H9 (cell line): ENCODE measurements around the gene ARFGAP2. TPM values are rescaled to one million over a fixed set of nuclear protein-coding genes. Genes with fewer than 3 reads are reported as not detected.

Source experiments
- DNase-seq: peaks from one replicate; pipeline ENCODE4 v3.0.0-alpha.2; 2017
- H2AFZ ChIP-seq: one replicate; pipeline ENCODE4 v1.6.1; 2013; ENCODE audit warnings: mild to moderate bottlenecking, low read length, control low read depth, moderate library complexity
- H2AK5ac ChIP-seq: 2 replicates; pipeline ENCODE4 v1.6.1; 2013; ENCODE audit warnings: low read length, control low read depth, mixed read lengths; ENCODE audit not compliant: insufficient read length
- H2BK120ac ChIP-seq: one replicate; pipeline ENCODE4 v1.6.1; 2013; ENCODE audit warnings: low read depth, mild to moderate bottlenecking, low read length, control low read depth, inconsistent platforms; ENCODE audit not compliant: poor library complexity, severe bottlenecking
- H2BK12ac ChIP-seq: 2 replicates; pipeline ENCODE4 v1.6.1; 2013; ENCODE audit warnings: low read length, control low read depth, mixed read lengths, low read depth; ENCODE audit not compliant: insufficient read length
- H2BK15ac ChIP-seq: 2 replicates; pipeline ENCODE4 v1.6.1; 2013; ENCODE audit warnings: low read depth, low read length, control low read depth
- H2BK20ac ChIP-seq: one replicate; pipeline ENCODE4 v1.6.1; 2013; ENCODE audit warnings: low read depth, mild to moderate bottlenecking, low read length, control low read depth, inconsistent platforms; ENCODE audit not compliant: poor library complexity, severe bottlenecking
- H2BK5ac ChIP-seq: 2 replicates; pipeline ENCODE4 v1.6.1; 2013; ENCODE audit warnings: low read length, control low read depth, mixed read lengths; ENCODE audit not compliant: insufficient read length
- H3K14ac ChIP-seq: 2 replicates; pipeline ENCODE4 v1.6.1; 2013; ENCODE audit warnings: low read length, control low read depth; ENCODE audit not compliant: insufficient read depth
- H3K18ac ChIP-seq: 2 replicates; pipeline ENCODE4 v1.6.1; 2013; ENCODE audit warnings: low read depth, mild to moderate bottlenecking, mixed read lengths, low read length, control low read depth; ENCODE audit not compliant: insufficient read length
- H3K23ac ChIP-seq: 2 replicates; pipeline ENCODE4 v1.6.1; 2013; ENCODE audit warnings: low read length, control low read depth, mixed read lengths, low read depth; ENCODE audit not compliant: insufficient read length
- H3K23me2 ChIP-seq: 2 replicates; pipeline ENCODE4 v1.6.1; 2013; ENCODE audit warnings: low read depth, mild to moderate bottlenecking, mixed read lengths, low read length, control low read depth; ENCODE audit not compliant: insufficient read length, poor library complexity, severe bottlenecking
- H3K27ac ChIP-seq: 2 replicates; pipeline ENCODE4 v1.5.1; 2013; ENCODE audit warnings: low read length, control low read depth, mixed read lengths, low read depth; ENCODE audit not compliant: insufficient read length
- H3K27me3 ChIP-seq: 2 replicates; pipeline ENCODE4 v1.6.1; 2013; ENCODE audit warnings: low read length, control low read depth, inconsistent platforms; ENCODE audit not compliant: insufficient read depth
- H3K4ac ChIP-seq: 2 replicates; pipeline ENCODE4 v1.6.1; 2013; ENCODE audit warnings: low read depth, mild to moderate bottlenecking, control low read depth, inconsistent platforms, low read length, moderate library complexity
- H3K4me1 ChIP-seq: 2 replicates; pipeline ENCODE4 v1.6.1; 2013; ENCODE audit warnings: low read length, control low read depth, inconsistent platforms; ENCODE audit not compliant: insufficient read depth
- H3K4me2 ChIP-seq: 2 replicates; pipeline ENCODE4 v1.6.1; 2013; ENCODE audit warnings: low read length, control low read depth, mixed read lengths; ENCODE audit not compliant: insufficient read length, insufficient read depth
- H3K56ac ChIP-seq: 2 replicates; pipeline ENCODE4 v1.6.1; 2013; ENCODE audit warnings: low read depth, mild to moderate bottlenecking, mixed read lengths, low read length, control low read depth; ENCODE audit not compliant: insufficient read length
- H3K79me1 ChIP-seq: 2 replicates; pipeline ENCODE4 v1.6.1; 2013; ENCODE audit warnings: low read depth, mild to moderate bottlenecking, moderate library complexity, low read length, control low read depth, inconsistent platforms; ENCODE audit not compliant: insufficient read depth, poor library complexity, severe bottlenecking
- H3K79me2 ChIP-seq: 2 replicates; pipeline ENCODE4 v1.6.1; 2013; ENCODE audit warnings: low read length, control low read depth, inconsistent platforms; ENCODE audit not compliant: insufficient read depth
- H3K9ac ChIP-seq: 2 replicates; pipeline ENCODE4 v1.6.1; 2013; ENCODE audit warnings: low read length, control low read depth, mixed read lengths; ENCODE audit not compliant: insufficient read length; ENCODE audit errors: extremely low read depth
- H3K9me3 ChIP-seq: one replicate; pipeline ENCODE4 v1.6.1; 2013; ENCODE audit warnings: low read depth, low read length, inconsistent platforms; ENCODE audit not compliant: control insufficient read depth
- H3T11ph ChIP-seq: one replicate; pipeline ENCODE4 v1.6.1; 2013; ENCODE audit warnings: mild to moderate bottlenecking, low read length, control low read depth, inconsistent platforms
- H4K20me1 ChIP-seq: one replicate; pipeline ENCODE4 v1.6.1; 2013; ENCODE audit not compliant: control insufficient read depth, insufficient read length, insufficient read depth
- H4K5ac ChIP-seq: 2 replicates; pipeline ENCODE4 v1.6.1; 2013; ENCODE audit warnings: low read depth, mild to moderate bottlenecking, mixed read lengths, low read length, control low read depth; ENCODE audit not compliant: insufficient read length
- H4K8ac ChIP-seq: replicated peaks from 2 replicates; pipeline ENCODE4 v1.6.1; 2013; ENCODE audit warnings: low read length, control low read depth, mixed read lengths, low read depth; ENCODE audit not compliant: insufficient read length
- H4K91ac ChIP-seq: 2 replicates; pipeline ENCODE4 v1.6.1; 2013; ENCODE audit warnings: low read depth, mild to moderate bottlenecking, moderate library complexity, mixed read lengths, low read length, control low read depth; ENCODE audit not compliant: insufficient read length
- H3K27ac Mint-ChIP-seq, 3 experiments: 2 replicates in 2 of 3; 3 replicates in 1 of 3; pipeline ENCODE4 v1.8.0; 2020 to 2021; ENCODE audit warnings: mixed read lengths in 3 of 3, mild to moderate bottlenecking in 1 of 3, moderate library complexity in 1 of 3
- H3K27me3 Mint-ChIP-seq: 2 replicates; pipeline ENCODE4 v1.8.0; 2021; ENCODE audit warnings: low read depth, mild to moderate bottlenecking, moderate library complexity, mixed read lengths
- H3K36me3 Mint-ChIP-seq, 3 experiments: 2 replicates in 2 of 3; 3 replicates in 1 of 3; pipeline ENCODE4 v1.8.0; 2020 to 2021; ENCODE audit warnings: low read depth in 3 of 3, mixed read lengths in 3 of 3; ENCODE audit not compliant: insufficient read depth in 1 of 3
- H3K4me1 Mint-ChIP-seq, 2 experiments: 2 replicates each; pipeline ENCODE4 v1.8.0; 2020; ENCODE audit warnings: mixed read lengths in 2 of 2
- H3K4me3 Mint-ChIP-seq, 2 experiments: 2 replicates in 1 of 2; 3 replicates in 1 of 2; pipeline ENCODE4 v1.8.0; 2020 to 2021; ENCODE audit warnings: mild to moderate bottlenecking in 2 of 2, mixed read lengths in 2 of 2, moderate library complexity in 1 of 2
- H3K9me3 Mint-ChIP-seq, 2 experiments: 2 replicates in 1 of 2; 3 replicates in 1 of 2; pipeline ENCODE4 v1.8.0; 2020; ENCODE audit warnings: mild to moderate bottlenecking in 2 of 2, mixed read lengths in 2 of 2, moderate library complexity in 1 of 2
- CTCF ChIP-seq: fragments of 200-600 bp; sonication (generic); conservative IDR thresholded peaks from 3 replicates; pipeline ENCODE4 v1.8.0; 2021; ENCODE audit warnings: antibody characterized with exemption, mild to moderate bottlenecking
- WGBS: extraction: QIAGEN DNeasy Blood & Tissue Kit; methylation state at CpG from one replicate; pipeline ENCODE4 v1.1.7; 2013; ENCODE audit warnings: missing lambda C conversion rate, low lambda C conversion rate, mixed read lengths; ENCODE audit not compliant: insufficient read length; ENCODE audit errors: extremely low coverage; 5-methylcytosine and 5-hydroxymethylcytosine counted together
- total RNA-seq: library from RNA; stranded (reverse); gene quantifications from 2 replicates; pipeline ENCODE4 v1.2.1, GENCODE V29; 2021

ARFGAP2 gene
- total RNA-seq, 1 experiment from 2014 or later, result 72.3 TPM

DNA sequence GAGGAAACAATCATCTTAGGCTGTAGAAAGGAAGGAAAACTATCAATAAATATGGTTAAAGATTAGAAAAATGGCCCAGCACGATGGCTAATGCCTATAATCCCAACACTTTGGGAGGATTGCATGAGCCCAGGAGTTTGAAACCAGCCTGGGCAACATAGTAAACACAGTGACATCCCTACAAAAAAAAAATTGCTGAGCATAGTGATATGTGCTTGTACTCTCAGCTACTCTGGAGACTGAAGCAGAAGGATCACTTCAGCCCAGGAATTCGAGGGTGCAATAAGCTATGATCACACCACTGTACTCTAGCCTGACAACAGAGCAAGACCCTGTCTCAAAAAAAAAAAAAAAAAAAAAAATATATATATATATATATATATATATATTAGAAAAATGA, 54.9 kb downstream of the ARFGAP2 start:
- no peaks in the 10 kb centered on the region for H3K79me1 ChIP-seq
- no peak overlapping the region for H2BK12ac ChIP-seq
- H3T11ph ChIP-seq, result no peak overlapping the region
- Mint-ChIP-seq H3K27ac (peak overlapping the region in 1 of 3 experiments; percentile 54; a peak in 1 of 7 replicates), H3K27me3 (peaks cover 3% of the 10 kb centered on the region; the same call in 1 of the 2 replicates), H3K9me3 (peaks cover 3 to 10% of the 10 kb centered on the region in 2 experiments; a peak in 2 of 5 replicates), H3K4me3 (no peak overlapping the region), H3K36me3 (peaks cover 0 to 4% (median 0%) of the 10 kb centered on the region in 3 experiments; a peak in 3 of 7 replicates), H3K4me1 (peaks cover 9% of the 10 kb centered on the region in 2 experiments; a peak in 3 of 4 replicates)
- no peaks in the 10 kb centered on the region for H3K23me2 ChIP-seq
- H3K23ac ChIP-seq, result no peak overlapping the region
- H3K14ac ChIP-seq, result no peak overlapping the region
- no CpG with 5 or more reads among the region's 2 CpGs for WGBS
- no peak overlapping the region for H3K4ac ChIP-seq
- no peak overlapping the region for H4K91ac ChIP-seq
- TF ChIP-seq CTCF, result no peak
- H3K79me2 ChIP-seq, result no peaks in the 10 kb centered on the region
- no peak overlapping the region for H4K8ac ChIP-seq
- H3K4me1 ChIP-seq, result no peaks in the 10 kb centered on the region; the same call in 1 of the 2 replicates
- H3K9ac ChIP-seq, result no peak overlapping the region
- no peak overlapping the region for H2AK5ac ChIP-seq
- no peak overlapping the region for H3K18ac ChIP-seq
- H2BK15ac ChIP-seq, result no peak overlapping the region
- H2BK120ac ChIP-seq, result no peak overlapping the region
- no peak overlapping the region for H4K5ac ChIP-seq
- no peak overlapping the region for H2BK5ac ChIP-seq
- no peak overlapping the region for H3K4me2 ChIP-seq
- no peaks in the 10 kb centered on the region for H4K20me1 ChIP-seq
- H3K56ac ChIP-seq, result no peak overlapping the region
- H3K27me3 ChIP-seq, result no peaks in the 10 kb centered on the region
- H3K27ac ChIP-seq, result no peak overlapping the region
- H2AFZ ChIP-seq, result no peak overlapping the region
- DNase-seq, result no peak
- no peaks in the 10 kb centered on the region for H3K9me3 ChIP-seq
- H2BK20ac ChIP-seq, result no peak overlapping the region
